Mesodermal cell (in vitro differentiated cells): ENCODE data around the gene PRELP.

Experiments
- H3K27ac ChIP-seq: 2 replicates; pipeline ENCODE4 v1.7.0; 2013; ENCODE audit warnings: mild to moderate bottlenecking, low read depth, low read length, moderate library complexity; ENCODE audit not compliant: severe bottlenecking
- H3K36me3 ChIP-seq: 2 replicates; pipeline ENCODE4 v1.7.1; 2013; ENCODE audit warnings: mild to moderate bottlenecking, low read length, moderate library complexity; ENCODE audit not compliant: control insufficient read depth, insufficient read depth
- H3K4me1 ChIP-seq: one replicate; pipeline ENCODE4 v1.7.1; 2013; ENCODE audit warnings: mild to moderate bottlenecking, low read length; ENCODE audit not compliant: insufficient read depth, control insufficient read depth, poor library complexity, severe bottlenecking
- H3K4me3 ChIP-seq: 2 replicates; pipeline ENCODE4 v1.7.0; 2013; ENCODE audit warnings: low read length, control low read depth, mild to moderate bottlenecking; ENCODE audit not compliant: insufficient read depth, poor library complexity, severe bottlenecking; ENCODE audit errors: extremely low read depth
- H3K9me3 ChIP-seq: 2 replicates; pipeline ENCODE4 v1.7.1; 2013; ENCODE audit warnings: mild to moderate bottlenecking, low read length, moderate library complexity; ENCODE audit not compliant: control insufficient read depth
- WGBS, 2 experiments: methylation state at CpG; one replicate each; pipeline ENCODE4 v1.1.5; 2013; ENCODE audit warnings: missing lambda C conversion rate in 2 of 2; ENCODE audit not compliant: insufficient coverage in 2 of 2; 5-methylcytosine and 5-hydroxymethylcytosine counted together

The PRELP gene

DNA sequence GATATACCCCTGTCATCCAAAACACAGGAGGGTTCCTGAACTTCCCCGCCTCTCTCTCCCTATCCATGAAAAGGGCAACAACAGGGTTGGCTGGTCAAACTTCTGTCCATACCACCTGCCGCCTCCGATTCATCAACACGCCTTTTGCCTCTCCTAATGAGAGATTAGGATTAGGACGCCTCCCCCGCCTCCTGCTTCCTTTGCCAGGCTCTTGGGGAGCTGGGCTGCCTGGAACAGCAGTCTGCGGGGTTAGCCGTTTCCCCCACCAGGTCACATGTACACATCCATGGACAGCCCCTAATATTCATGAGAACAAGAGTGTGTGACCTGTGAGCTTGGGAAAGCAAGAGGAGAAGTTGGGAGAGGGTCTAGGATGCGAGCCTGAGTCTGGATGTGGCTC lies 16.1 kb downstream of the PRELP start:
- Histone ChIP-seq H3K36me3 (no peaks in the 10 kb centered on the region), H3K4me3 (no peak overlapping the region), H3K27ac (no peak overlapping the region), H3K9me3 (no peaks in the 10 kb centered on the region), H3K4me1 (no peaks in the 10 kb centered on the region)
- WGBS, 2 experiments: 58 to 62% methylated on average over 4 to 6 of the region's 9 CpGs

DNA sequence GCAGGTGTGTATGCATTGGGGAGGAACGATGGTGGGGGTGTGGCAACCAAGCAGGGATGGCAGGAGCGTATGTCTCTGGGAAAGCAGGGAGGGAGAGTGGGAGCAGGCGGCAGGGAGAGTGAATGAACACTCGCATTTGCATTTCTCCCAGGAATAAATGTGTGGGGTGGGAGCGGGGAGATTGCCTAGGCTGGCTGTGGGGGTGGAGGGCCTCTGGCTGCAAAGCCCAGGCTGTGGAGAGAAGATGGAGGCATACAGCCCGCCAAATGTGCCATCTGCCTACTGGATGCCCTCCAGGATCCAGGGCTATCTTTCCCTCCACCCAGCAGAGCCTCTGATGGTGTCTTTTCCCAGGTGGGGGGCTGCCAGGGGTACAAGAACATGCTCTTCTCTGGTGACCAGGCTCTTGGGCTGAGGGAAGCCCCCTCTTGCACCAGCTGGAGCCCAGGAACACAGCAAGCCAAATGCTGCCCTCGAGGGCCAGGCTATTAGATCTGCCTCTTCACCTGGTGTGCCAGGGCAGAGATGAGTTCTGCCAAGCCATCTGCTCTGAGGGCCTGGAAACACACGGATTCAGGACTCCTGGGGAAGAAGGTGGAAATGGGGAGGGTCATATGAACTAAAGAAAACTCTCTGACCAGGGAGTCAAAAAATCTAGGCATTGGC lies 16.6 kb downstream of the PRELP start:
- Histone ChIP-seq H3K27ac (no peak overlapping the region), H3K4me3 (no peak overlapping the region), H3K9me3 (no peaks in the 10 kb centered on the region), H3K4me1 (no peaks in the 10 kb centered on the region), H3K36me3 (no peaks in the 10 kb centered on the region)
- 57 to 64% methylated on average over 7 of the region's 8 CpGs for WGBS, 2 experiments

DNA sequence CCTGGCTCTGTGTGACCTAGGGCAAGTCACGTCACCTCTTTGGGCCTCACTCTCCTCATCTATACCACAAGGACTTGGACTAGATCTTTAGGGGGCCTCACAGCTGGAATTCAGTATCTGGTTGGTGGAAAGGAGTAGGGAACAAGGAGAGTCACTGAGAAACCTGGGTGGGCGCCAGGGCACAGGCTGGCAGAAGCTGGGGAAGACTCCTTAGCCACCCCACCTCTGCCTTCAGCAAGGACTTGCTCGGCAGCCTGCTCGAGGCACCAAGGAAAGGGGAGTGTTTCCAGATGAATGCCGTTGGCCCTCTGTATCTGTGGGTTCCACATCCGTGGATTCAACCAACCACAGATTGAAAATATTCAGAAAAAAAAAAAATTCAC lies 17.1 kb downstream of the PRELP start:
- WGBS, 2 experiments: 92 to 100% methylated on average over 1 to 3 of the region's 6 CpGs

DNA sequence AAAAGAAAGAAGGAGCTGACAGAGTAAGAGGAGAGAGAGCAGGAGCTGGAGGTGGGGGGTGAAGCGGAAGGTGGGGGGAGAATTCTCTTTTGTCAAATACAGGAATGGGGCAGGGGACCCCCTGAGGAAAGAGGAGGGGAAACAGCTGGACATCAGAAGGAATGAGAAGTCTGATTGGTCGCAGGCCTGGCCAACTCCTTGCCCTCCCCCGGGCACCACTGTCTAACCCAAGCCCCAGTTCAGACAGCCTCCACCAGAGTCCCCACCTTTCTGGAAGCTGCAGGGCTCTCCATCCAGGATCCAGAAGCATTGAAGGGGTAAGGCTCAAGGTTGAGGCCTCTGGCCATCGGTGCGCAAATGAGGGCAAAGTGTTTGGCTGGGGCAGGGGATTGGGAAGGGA lies 18.3 kb downstream of the PRELP start, which contains the start of gene OPTC:
Gene OPTC, plus strand, starts transcription at position 253 of the 400 bp plus-strand sequence. CDS start 1,853 bp downstream, outside the sequence.
- Histone ChIP-seq H3K4me1 (no peaks in the 10 kb centered on the region), H3K9me3 (no peaks in the 10 kb centered on the region), H3K4me3 (no peak within 1 kb of the TSS), H3K27ac (no peak within 1 kb of the TSS), H3K36me3 (no peaks in the 10 kb centered on the region)
- WGBS, 2 experiments: 76 to 86% methylated on average over 3 to 4 of the region's 5 CpGs

More for the DNA sequence above, 17.1 kb downstream of the PRELP start:
- H3K27ac ChIP-seq: no peak overlapping the region
- no peaks in the 10 kb centered on the region for H3K9me3 ChIP-seq
- H3K36me3 ChIP-seq: no peaks in the 10 kb centered on the region
- no peak overlapping the region for H3K4me3 ChIP-seq
- no peaks in the 10 kb centered on the region for H3K4me1 ChIP-seq

DNA sequence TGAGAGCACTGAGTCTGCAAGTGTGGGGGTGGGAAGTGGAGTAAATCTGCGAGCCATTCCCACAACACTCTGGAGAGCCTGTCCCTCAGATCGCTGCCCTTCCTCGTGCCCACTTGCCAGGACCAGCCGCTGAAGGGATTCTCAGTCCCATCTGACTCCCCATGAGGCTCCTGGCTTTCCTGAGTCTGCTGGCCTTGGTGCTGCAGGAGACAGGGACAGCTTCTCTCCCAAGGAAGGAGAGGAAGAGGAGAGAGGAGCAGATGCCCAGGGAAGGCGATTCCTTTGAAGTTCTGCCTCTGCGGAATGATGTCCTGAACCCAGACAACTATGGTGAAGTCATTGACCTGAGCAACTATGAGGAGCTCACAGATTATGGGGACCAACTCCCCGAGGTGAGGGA lies 20.2 kb downstream of the PRELP start:
- H3K36me3 ChIP-seq: no peaks in the 10 kb centered on the region
- no peaks in the 10 kb centered on the region for H3K4me1 ChIP-seq
- H3K9me3 ChIP-seq: no peaks in the 10 kb centered on the region
- 96% methylated on average over 4 to 5 of the region's 7 CpGs for whole genome bisulfite sequencing, 2 experiments
- H3K4me3 ChIP-seq: no peak overlapping the region
- H3K27ac ChIP-seq: no peak overlapping the region

DNA sequence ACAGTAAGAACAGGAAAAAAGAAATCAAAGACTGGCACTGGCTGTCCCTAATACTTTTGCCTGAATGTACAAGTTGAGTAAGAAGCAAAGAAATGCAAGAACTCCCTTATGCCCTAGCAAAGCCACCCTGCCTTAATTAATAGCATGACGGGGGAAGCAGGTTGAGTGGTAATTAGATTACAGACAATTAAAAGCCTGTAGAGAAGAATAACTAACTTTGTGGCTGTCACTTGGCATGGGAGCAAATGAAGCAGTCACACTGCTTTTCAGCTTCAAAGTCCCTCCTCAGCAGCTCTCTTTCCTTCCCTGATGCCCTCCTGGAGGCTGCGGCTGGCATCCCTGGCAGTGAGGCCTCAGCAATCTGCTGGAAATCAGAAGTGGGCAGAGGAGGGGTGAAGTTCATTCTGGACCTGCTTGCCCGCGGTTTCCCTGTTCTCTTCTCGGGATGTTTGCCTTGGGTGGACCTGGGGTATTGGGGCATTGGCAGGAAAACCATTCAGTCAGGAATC lies 21.7 kb downstream of the PRELP start:
- 89% methylated on average over 3 of the region's 5 CpGs for WGBS, 2 experiments
- Histone ChIP-seq H3K9me3 (no peaks in the 10 kb centered on the region), H3K27ac (no peak overlapping the region), H3K36me3 (no peaks in the 10 kb centered on the region), H3K4me1 (no peaks in the 10 kb centered on the region), H3K4me3 (no peak overlapping the region)

DNA sequence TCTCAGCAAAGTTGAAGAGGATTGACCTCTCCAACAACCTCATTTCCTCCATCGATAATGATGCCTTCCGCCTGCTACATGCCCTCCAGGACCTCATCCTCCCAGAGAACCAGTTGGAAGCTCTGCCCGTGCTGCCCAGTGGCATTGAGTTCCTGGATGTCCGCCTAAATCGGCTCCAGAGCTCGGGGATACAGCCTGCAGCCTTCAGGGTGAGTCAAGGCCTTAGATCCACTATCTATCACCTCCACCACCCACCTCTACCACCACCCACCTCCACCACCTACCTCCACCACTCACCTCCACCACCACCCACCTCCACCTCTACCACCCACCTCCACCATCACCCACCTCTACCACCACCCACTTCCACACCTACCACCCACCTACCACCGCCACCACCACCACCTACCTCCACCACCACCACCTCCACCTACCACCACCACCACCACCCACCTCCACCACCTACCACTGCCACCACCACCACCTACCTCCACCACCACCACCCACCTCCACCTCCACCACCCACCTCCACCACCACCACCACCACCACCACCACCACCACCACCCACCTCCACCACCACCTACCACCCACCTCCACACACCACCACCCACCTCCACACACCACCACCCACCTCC lies 24.2 kb downstream of the PRELP start:
- Histone ChIP-seq H3K36me3 (no peaks in the 10 kb centered on the region), H3K27ac (no peak overlapping the region), H3K4me3 (no peak overlapping the region), H3K9me3 (no peaks in the 10 kb centered on the region), H3K4me1 (no peaks in the 10 kb centered on the region)
- 96% methylated on average over 3 to 6 of the region's 7 CpGs for WGBS, 2 experiments

DNA sequence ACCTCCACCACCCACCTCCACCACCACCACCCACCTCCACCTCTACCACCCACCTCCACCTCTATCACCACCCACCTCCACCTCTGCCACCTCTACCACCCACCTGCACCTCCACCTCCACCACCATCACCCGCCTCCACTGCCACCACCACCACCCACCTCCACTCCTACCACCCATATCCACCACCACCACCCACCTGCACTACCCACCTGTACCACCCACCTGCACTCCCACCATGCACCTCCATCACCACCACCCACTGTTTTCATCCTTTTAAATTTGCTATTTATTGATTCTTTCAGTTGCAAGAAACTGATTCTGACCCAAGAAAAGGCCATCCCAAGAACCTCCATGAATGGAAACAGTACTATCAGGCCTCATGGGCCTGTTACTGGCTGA lies 24.7 kb downstream of the PRELP start:
- Histone ChIP-seq H3K36me3 (no peaks in the 10 kb centered on the region), H3K4me1 (no peaks in the 10 kb centered on the region), H3K27ac (no peak overlapping the region), H3K9me3 (no peaks in the 10 kb centered on the region), H3K4me3 (no peak overlapping the region)
- 100% methylated on average over 1 of the region's 1 CpG for WGBS, 2 experiments

DNA sequence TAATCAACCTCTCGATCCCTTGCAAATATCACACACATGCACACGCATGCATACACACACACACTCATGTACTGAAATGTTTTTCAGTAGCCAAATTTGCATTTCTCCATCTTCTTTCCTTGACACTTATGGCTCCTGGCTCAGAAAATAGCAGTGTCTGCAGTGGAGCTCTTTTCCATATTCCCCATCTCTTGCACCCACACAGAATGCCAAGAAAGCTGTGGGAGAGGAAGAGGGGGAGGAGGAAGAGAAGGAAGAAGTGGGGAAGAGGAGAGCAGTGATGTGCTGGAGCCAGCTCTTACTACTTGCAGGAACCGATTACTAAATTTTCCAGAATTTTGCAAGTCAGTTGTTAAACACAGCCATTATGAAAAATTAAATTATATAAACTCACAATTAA lies 28.2 kb downstream of the PRELP start:
- Histone ChIP-seq H3K9me3 (no peaks in the 10 kb centered on the region), H3K27ac (no peak overlapping the region), H3K36me3 (no peaks in the 10 kb centered on the region), H3K4me1 (peaks cover 20% of the 10 kb centered on the region), H3K4me3 (no peak overlapping the region)
- WGBS, 2 experiments: 100% methylated on average over 2 of the region's 3 CpGs

DNA sequence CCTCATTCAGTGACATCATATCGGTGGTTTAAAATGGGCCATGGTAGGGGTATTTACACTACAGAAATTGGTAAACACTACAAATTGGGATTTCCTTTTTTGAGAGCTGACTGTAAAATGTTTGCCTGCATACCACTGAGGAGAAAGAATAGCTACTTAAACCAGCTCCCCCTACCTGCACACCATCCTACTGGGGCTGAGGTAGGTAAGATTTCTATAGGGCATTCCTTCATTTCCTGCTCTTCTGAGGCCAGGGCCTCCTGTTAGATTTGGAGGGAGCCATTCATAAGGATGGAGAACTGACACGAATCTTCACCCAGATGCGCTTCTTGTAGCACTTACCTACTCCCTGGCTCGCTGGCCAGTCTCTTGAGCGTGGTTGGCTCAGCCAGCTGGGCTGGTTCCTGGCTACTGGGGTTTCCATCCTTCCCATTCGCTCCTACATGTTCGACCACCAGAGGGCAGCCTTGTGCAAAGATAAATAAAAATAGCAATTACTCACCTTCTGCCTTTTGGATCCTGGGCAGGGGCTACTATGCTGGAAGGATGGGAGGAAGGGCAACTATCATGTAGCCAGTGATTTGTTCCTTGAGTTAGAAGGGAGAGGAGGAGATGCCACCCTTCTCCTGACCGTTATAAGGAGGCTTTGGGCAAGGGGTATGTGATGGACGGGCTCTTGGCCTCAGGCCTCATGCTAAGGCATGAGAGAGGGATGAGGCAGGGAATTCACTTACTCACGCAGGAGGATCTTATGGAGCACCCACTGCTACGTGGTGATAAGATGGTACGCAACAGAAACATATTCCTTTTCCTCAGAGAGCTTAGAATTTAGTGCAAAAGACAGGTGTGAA lies 29.0 kb downstream of the PRELP start:
- no peak overlapping the region for H3K4me3 ChIP-seq
- peaks cover 26% of the 10 kb centered on the region for H3K4me1 ChIP-seq
- no peak overlapping the region for H3K27ac ChIP-seq
- 33 to 40% methylated on average over 8 to 9 of the region's 12 CpGs for WGBS, 2 experiments
- H3K36me3 ChIP-seq: no peaks in the 10 kb centered on the region
- H3K9me3 ChIP-seq: no peaks in the 10 kb centered on the region
